NCI-H524 treated with DMSO at 0.1 percent for 48 hours (cell line): Measurements from ENCODE around the gene PSG4.
"Not testable (repeated sequence)": the region's sequence is repeated elsewhere in the genome, so short reads cannot be mapped to it uniquely, and the experiment has no call there.

Source experiments
- DNase-seq: peaks from one replicate; lab custom pipeline; 2025; lab: John Stamatoyannopoulos, UW

PSG4 gene

DNA sequence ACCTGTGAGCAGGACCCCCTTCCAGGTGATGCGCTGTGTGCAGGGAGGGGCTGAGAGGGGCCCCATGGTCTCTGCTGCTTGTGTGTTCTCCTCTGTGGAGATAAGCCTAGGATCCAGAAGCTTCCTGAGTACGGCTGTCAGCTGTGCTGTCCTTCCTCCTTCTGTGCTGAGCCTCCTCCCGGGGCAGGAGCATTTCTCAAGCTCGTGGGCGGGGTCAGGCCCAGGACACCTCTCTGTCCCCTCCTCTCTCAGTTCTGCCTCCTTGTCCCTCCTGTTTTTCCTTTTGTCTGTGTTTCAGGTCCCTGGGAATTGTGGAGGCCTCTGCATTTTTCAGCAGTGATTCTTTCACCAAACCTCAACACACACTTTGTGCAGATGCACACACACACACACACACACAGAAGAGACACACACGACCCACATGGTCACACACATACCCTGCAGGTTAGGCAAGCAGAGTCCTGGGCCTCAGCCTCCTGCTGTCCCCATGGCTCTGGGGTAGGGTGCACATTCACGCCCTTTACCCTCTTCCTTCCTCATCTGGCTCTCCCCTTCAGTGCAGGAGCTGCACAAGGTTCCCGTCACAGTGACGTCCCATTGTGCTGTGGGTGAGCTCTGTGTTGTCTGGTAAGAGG is at the start of gene PSG4:
Gene PSG4 (minus strand): TSS at position 168 of the 635 bp plus-strand sequence. CDS start 102 bp downstream, at position 66.
- not testable (repeated sequence) for DNase-seq

DNA sequence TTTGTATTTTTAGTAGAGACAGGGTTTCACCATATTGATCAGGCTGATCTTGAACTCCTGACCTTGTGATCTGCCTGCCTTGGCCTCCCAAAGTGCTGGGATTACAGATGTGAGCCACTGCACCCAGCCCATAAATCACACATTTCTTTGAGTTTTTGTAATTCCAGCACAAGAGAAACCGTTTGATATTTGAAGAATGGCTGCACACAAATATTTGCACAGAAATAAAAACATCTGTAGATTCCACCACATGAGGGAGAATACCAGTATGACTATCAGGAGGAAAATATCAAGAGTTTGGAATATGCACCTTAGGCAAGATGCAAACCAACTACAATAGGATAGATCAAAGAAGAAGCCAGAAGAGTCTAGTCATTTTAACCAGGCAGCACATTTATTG is 46.0 kb upstream of the PSG4 start:
- not testable (repeated sequence) for DNase-seq

DNA sequence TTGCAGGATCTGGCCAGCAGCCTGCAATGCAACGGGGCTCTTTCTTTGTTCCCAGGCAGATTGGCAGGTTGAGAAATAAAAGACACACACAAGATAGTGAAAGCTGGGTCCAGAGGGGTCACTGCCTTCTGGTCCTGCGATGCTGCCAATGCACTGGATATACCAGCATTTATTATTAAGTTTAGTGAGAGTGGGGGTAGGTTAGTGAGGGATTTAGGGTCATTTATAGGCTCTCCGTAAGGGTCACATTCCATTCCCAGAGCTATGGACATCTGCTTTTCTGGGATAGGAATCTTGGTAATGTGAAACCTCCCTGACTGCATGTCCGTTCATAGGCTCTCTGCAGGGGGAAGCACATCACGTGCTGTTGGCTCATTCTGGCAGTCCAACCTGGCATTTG is 44.9 kb upstream of the PSG4 start:
- not testable (repeated sequence) for DNase-seq

DNA sequence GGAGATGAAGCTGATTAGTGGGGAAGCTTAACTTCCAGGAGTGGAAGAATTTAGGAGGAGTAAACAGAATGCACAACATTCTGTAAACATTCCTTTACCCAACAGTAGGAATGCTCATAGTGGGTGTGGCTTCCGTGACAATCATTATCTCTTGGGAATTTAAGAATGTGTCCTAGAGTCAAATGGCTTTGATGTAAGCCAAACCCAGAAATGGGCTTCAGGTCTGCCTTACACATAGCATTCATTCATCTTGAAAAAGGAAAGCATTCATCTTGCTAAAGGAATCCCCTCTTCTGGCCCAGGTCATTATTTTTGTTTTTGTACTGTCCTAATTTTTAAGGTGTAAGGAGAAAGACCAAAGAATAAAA is 43.2 kb upstream of the PSG4 start:
- not testable (repeated sequence) for DNase-seq

DNA sequence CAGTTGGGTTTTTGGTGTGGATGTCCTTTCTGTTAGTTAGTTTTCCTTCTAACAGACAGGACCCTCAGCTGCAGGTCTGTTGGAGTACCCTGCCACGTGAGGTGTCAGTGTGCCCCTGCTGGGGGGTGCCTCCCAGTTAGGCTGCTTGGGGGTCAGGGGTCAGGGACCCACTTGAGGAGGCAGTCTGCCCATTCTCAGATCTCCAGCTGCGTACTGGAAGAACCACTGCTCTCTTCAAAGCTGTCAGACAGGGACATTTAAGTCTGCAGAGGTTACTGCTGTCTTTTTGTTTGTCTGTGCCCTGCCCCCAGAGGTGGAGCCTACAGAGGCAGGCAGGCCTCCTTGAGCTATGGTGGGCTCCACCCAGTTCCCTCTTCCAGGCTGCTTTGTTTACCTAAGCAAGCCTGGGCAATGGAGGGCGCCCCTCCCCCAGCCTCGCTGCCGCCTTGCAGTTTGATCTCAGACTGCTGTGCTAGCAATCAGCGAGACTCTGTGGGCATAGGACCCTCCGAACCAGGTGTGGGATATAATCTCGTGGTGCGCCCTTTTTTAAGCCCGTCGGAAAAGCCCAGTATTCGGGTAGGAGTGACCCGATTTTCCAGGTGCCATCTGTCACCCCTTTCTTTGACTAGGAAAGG is 41.9 kb upstream of the PSG4 start:
- not testable (repeated sequence) for DNase-seq

GRCh38 chr19:43245848-43246247 is 40.4 kb upstream of the PSG4 start:
- not testable (repeated sequence) for DNase-seq

DNA sequence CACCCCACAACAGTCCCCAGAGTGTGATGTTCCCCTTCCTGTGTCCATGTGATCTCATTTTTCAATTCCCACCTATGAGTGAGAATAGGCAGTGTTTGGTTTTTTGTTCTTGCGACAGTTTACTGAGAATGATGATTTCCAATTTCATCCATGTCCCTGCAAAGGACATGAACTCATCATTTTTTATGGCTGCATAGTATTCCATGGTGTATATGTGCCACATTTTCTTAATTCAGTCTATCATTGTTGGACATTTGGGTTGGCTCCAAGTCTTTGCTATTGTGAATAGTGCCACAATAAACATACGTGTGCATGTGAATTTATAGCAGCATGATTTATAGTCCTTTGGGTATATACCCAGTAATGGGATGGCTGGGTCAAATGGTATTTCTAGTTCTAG is 36.8 kb upstream of the PSG4 start:
- not testable (repeated sequence) for DNase-seq

GRCh38 chr19:43238213-43238612 is 32.8 kb upstream of the PSG4 start:
- not testable (repeated sequence) for DNase-seq

DNA sequence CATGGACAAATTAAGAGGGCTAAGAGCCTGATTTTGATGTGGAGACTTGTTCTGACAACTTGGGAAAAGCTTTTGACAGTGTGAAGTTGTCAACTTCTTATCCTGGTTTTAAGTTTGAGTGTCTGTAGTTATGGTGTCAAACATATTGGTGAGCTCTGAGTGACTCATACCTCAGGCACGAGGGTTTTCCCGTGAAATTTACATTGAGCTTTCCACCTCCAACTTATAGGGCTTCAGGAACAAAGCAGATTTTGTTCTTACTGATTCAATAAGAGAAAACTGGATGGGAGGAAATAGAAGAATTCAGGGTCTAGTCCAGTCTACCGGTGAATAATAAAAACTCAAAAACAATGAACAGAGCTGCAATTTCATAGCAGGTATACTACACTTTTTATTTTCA is 30.2 kb upstream of the PSG4 start:
- not testable (repeated sequence) for DNase-seq

DNA sequence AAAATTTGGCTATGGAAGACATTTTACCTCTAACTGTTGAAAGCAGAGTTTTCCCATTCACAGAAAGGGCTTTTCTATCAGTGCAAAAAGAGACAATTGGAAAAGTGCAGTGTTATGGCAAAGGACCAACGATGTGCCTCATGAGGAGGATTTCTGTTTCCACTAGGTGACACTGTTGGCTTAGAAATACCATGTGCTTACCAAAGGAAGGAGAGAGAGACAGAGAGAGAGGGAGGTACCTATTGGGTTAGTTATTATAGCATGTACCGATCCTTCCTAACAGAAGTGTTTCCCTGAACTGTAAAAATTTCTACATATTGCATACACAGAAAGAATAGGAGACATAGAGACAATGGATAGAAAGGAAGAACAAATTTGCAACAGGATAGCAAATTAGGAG is 23.9 kb upstream of the PSG4 start:
- no peak for DNase-seq

- DNase-seq: not testable (repeated sequence)
Measured at GRCh38 chr19:43228730-43229129, 23.3 kb upstream of the PSG4 start.

DNA sequence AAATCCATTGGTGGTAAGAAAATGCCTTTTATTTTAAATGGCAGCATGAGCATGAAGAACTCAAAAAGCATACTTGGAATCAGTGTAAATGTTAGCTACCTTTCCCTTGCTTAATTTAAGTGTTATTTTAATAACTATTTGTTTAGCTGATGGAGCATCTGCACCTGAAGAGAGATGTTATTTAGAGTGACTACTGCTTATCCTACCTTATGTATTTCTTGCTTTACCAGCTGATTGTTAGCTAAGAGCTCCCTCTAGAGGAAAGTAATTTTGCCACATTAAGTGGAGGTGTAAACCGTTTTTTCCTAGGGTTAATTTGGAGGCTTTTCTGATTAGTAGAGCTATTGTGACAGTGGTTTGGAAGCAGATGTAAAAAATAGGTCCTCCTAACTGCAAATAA is 21.5 kb upstream of the PSG4 start:
- not testable (repeated sequence) for DNase-seq

DNA sequence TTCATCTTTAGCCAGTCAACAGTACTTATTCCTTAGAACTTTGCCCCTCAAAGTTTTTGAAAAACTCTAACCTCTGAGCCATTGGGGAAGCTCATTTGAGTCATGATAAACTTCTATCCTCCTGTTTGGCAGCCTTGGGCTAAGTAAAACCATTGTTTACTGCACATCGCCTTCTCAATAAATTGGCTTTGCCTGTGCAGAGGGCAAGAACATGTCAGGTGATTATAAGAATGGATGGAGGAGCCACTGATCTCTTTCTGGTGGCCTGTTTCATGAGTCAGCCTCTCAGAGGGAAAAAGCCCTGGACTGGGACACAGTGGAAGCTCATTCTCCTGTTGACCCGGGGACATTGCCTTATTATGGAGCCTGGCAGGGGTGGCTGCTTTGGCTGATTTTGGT is 19.4 kb upstream of the PSG4 start:
- no peak for DNase-seq

- not testable (repeated sequence) for DNase-seq
Measured at GRCh38 chr19:43224201-43224854, 18.9 kb upstream of the PSG4 start.

DNA sequence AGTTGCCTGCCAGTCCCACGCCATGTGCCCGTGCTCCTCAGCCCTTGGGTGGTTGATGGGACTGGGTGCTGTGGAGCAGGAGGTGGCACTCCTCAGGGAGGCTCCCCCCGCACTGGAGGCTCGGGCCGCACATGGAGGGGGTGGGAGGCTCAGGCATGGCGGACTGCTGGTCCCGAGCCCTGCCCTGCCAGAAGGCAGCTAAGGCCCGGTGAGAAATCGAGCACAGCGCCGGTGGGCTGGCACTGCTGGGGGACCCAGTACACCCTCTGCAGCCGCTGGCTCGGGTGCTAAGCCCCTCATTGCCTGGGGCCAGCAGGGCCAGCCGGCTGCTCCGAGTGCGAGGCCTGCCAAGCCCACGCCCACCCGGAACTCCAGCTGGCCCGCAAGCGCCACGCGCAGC is 16.5 kb upstream of the PSG4 start:
- not testable (repeated sequence) for DNase-seq

- DNase-seq: not testable (repeated sequence)
Measured at GRCh38 chr19:43219136-43219535, 13.7 kb upstream of the PSG4 start.

- DNase-seq: not testable (repeated sequence)
Measured at GRCh38 chr19:43215881-43216280, 10.4 kb upstream of the PSG4 start.

DNA sequence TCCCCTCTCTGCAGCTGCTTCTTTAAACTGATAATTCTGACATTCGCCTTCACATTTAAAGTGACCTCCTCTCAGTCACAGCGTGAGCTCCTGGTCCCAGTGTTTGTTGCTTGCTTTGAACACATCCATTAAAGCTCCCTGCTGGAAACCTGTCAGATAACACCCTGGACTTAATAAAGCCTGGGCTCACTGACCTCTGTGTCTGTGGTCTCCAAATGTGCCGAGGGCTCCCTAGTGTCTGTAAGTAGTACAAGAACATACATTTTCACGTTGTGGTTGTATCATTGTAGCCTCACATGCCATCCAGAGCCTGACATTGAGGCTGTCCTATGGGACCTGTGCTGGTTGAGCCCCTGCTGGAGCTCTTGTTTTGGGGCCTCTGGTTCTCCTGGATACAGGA is 2.6 kb upstream of the PSG4 start:
- DNase-seq: no peak

DNA sequence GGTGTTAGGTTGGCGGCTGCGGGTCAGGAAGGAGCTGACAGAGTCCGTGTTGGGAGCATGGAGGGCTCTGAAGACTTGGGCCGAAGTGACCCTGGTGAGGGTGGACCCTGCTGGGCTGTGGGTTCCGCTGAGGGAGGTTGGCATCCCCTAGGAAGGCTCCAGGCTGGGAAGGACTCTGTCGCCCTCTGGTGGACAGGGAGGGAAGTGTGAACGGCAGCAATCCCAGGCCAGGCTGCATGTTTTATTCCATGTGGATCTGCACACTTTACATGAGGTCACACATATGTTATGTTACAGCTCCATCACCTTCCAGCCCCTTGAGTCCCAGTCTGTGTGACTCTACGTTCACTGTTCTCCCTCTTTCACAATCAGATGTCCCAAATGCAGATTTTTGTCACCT is 1.7 kb upstream of the PSG4 start:
- not testable (repeated sequence) for DNase-seq

DNA sequence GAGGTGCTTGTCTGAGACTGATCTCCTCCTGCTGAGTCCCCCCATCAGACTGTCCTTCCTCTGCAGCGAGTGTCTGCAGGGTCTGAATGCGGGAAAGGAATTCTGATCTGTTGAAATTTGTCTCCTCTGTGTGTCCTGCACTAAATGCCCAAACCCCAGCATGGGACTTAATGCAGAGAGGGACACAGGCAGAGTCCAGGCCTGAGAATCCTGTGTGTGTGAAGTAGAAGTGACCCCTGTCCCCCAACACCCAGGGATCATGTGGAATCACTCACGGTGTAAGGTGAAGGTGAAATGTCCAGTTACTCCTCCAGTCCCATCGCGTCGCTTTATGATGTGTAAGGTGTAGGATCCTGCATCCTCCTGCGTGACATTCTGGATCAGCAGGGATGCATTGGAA is 1.8 kb downstream of the PSG4 start:
- DNase-seq: not testable (repeated sequence)

DNA sequence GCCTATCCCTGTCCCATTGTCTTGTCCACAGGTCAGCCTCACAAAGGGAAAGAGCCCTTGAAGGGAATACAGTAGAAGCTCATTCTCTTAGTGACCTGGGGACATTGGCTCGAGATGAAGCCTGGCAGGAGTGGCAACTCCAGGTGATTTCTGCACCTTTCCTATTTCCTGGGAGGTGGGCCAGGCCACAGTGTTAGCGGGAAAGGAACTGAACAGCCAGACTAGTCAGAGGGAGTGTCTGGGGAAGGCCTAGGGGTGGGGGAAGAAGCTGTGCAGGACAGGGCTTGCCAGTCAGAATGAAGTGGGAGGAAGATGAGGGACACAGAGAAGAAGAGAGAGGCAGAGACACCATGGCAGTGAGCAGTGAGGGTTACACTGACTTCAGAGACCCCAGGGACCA is 3.5 kb downstream of the PSG4 start:
- DNase-seq: not testable (repeated sequence)

- not testable (repeated sequence) for DNase-seq
Measured at GRCh38 chr19:43201337-43201801, 4.1 kb downstream of the PSG4 start.
